ENCODE data around the gene CHSY1.

Gene CHSY1

GRCh38 chr15:101240358-101240757 lies 11.5 kb downstream of the CHSY1 start:
- TF ChIP-seq EP300 (IDR thresholded peaks at IDR 0.05; ENCODE audit: borderline replicate concordance) (no peak), ZBTB7A (IDR thresholded peaks at IDR 0.05; ENCODE audit: low read depth) (no peak), TAF1 (IDR thresholded peaks at IDR 0.05; ENCODE audit: low read depth) (no peak), EGR1 (IDR thresholded peaks at IDR 0.05) (no peak), TCF12 (IDR thresholded peaks at IDR 0.05; ENCODE audit: low read depth) (no peak), YY1 (IDR thresholded peaks at IDR 0.05; ENCODE audit: low read depth) (no peak), CREB1 (IDR thresholded peaks at IDR 0.05; ENCODE audit: low read depth) (no peak)

GRCh38 chr15:101239724-101240136 lies 12.1 kb downstream of the CHSY1 start:
- TF ChIP-seq CEBPB (IDR thresholded peaks at IDR 0.05) (no peak), REST (IDR thresholded peaks at IDR 0.05; ENCODE audit: low read depth) (no peak)

GRCh38 chr15:101237251-101237650 lies 14.6 kb downstream of the CHSY1 start:
- TF ChIP-seq NFIC (IDR thresholded peaks at IDR 0.05) (no peak), TAF1 (IDR thresholded peaks at IDR 0.05; ENCODE audit: low read depth) (no peak), REST (IDR thresholded peaks at IDR 0.05; ENCODE audit: low read depth) (no peak), RAD21 (IDR thresholded peaks at IDR 0.05; ENCODE audit: low read depth) (no peak), FOXM1 (IDR thresholded peaks at IDR 0.05; ENCODE audit: borderline replicate concordance, low read depth) (no peak), CEBPB (IDR thresholded peaks at IDR 0.05) (no peak), TEAD4 (IDR thresholded peaks at IDR 0.05) (no peak), YY1 (IDR thresholded peaks at IDR 0.05; ENCODE audit: low read depth) (no peak), CREB1 (IDR thresholded peaks at IDR 0.05; ENCODE audit: low read depth) (no peak), MAX (IDR thresholded peaks at IDR 0.05) (no peak), EGR1 (IDR thresholded peaks at IDR 0.05) (no peak), ZBTB7A (IDR thresholded peaks at IDR 0.05; ENCODE audit: low read depth) (no peak), USF1 (IDR thresholded peaks at IDR 0.05) (no peak), EP300 (IDR thresholded peaks at IDR 0.05; ENCODE audit: borderline replicate concordance) (no peak)

- no peak for TF ChIP-seq USF1 (IDR thresholded peaks at IDR 0.05)
- TF ChIP-seq CEBPB (IDR thresholded peaks at IDR 0.05): peak; percentile 40; the same call in 1 of the 2 replicates
These were observed 18.1 kb downstream of the CHSY1 start for GRCh38 chr15:101233651-101234280.

GRCh38 chr15:101232677-101233076 lies 19.2 kb downstream of the CHSY1 start:
- no peak for TF ChIP-seq USF1 (IDR thresholded peaks at IDR 0.05)
- TF ChIP-seq EGR1 (IDR thresholded peaks at IDR 0.05): no peak
- TF ChIP-seq CEBPB (IDR thresholded peaks at IDR 0.05): no peak
- no peak for TF ChIP-seq TCF12 (IDR thresholded peaks at IDR 0.05; ENCODE audit: low read depth)
- no peak for TF ChIP-seq RAD21 (IDR thresholded peaks at IDR 0.05; ENCODE audit: low read depth)
- TF ChIP-seq MAX (IDR thresholded peaks at IDR 0.05): no peak
- TF ChIP-seq REST (IDR thresholded peaks at IDR 0.05; ENCODE audit: low read depth): no peak

Measured in Ishikawa (cell line).